ENCODE measurements around the gene SEMA3G.

SEMA3G gene

GRCh38 chr3:52408466-52408865 lies 36.4 kb downstream of the SEMA3G start:
- no peak for DNase-seq (ENCODE audit: low spot score)

- peak; percentile 48 for DNase-seq (ENCODE audit: low spot score)
These were observed 37.1 kb downstream of the SEMA3G start for GRCh38 chr3:52407779-52408178.

- DNase-seq (ENCODE audit: low spot score): no peak
These were observed 38.0 kb downstream of the SEMA3G start for GRCh38 chr3:52406791-52407510.

- DNase-seq (ENCODE audit: low spot score): no peak
These were observed 38.7 kb downstream of the SEMA3G start for GRCh38 chr3:52406231-52406661.

GRCh38 chr3:52405601-52406110 lies 39.2 kb downstream of the SEMA3G start:
- peak; percentile 60 for DNase-seq (ENCODE audit: low spot score)

- no peak for DNase-seq (ENCODE audit: low spot score)
These were observed 39.8 kb downstream of the SEMA3G start for GRCh38 chr3:52405066-52405465.

- no peak for DNase-seq (ENCODE audit: low spot score)
These were observed 40.5 kb downstream of the SEMA3G start for GRCh38 chr3:52404391-52404790.

- DNase-seq (ENCODE audit: low spot score): no peak
These were observed 40.9 kb downstream of the SEMA3G start for GRCh38 chr3:52403955-52404354.

GRCh38 chr3:52403271-52403841 lies 41.5 kb downstream of the SEMA3G start:
- no peak for DNase-seq (ENCODE audit: low spot score)

- DNase-seq (ENCODE audit: low spot score): no peak
These were observed 42.1 kb downstream of the SEMA3G start for GRCh38 chr3:52402706-52403270.

- DNase-seq (ENCODE audit: low spot score): no peak
These were observed 42.8 kb downstream of the SEMA3G start for GRCh38 chr3:52402101-52402521.

GRCh38 chr3:52401551-52401950 lies 43.4 kb downstream of the SEMA3G start:
- DNase-seq (ENCODE audit: low spot score): no peak

- no peak for DNase-seq (ENCODE audit: low spot score)
These were observed 43.9 kb downstream of the SEMA3G start for GRCh38 chr3:52401021-52401420.

GRCh38 chr3:52400275-52400793 lies 44.6 kb downstream of the SEMA3G start:
- peak; percentile 50 for DNase-seq (ENCODE audit: low spot score)

- DNase-seq (ENCODE audit: low spot score): no peak
These were observed 45.3 kb downstream of the SEMA3G start for GRCh38 chr3:52399593-52399992.

GRCh38 chr3:52399131-52399530 lies 45.8 kb downstream of the SEMA3G start:
- no peak for DNase-seq (ENCODE audit: low spot score)

- DNase-seq (ENCODE audit: low spot score): no peak
These were observed 46.2 kb downstream of the SEMA3G start for GRCh38 chr3:52398670-52399081.

GRCh38 chr3:52397676-52398399 lies 47.1 kb downstream of the SEMA3G start:
- DNase-seq (ENCODE audit: low spot score): no peak

GRCh38 chr3:52396907-52397591 lies 47.9 kb downstream of the SEMA3G start:
- DNase-seq (ENCODE audit: low spot score): no peak

- no peak for DNase-seq (ENCODE audit: low spot score)
These were observed 48.6 kb downstream of the SEMA3G start for GRCh38 chr3:52396011-52396906.

GRCh38 chr3:52395503-52395865 lies 49.4 kb downstream of the SEMA3G start:
- no peak for DNase-seq (ENCODE audit: low spot score)
